HepG2 (cell line): ENCODE data around the gene UQCRC2. TPM values are rescaled to one million over a fixed set of nuclear protein-coding genes. Genes with fewer than 3 reads are reported as not detected.

Source experiments
- ATAD3A ChIP-seq: sonication (generic); formaldehyde crosslinking; IDR thresholded peaks from 2 replicates; pipeline ENCODE4 v1.4.0; 2020; ENCODE audit warnings: missing genetic modification reagents
- BRD4 ChIP-seq: sonication (generic); formaldehyde crosslinking; IDR thresholded peaks from 2 replicates; pipeline ENCODE4 v1.4.0; 2020; ENCODE audit warnings: missing genetic modification reagents
- CC2D1A ChIP-seq: sonication (generic); formaldehyde crosslinking; IDR thresholded peaks from 2 replicates; pipeline ENCODE4 v1.8.1; 2023; ENCODE audit warnings: mild to moderate bottlenecking, missing genetic modification reagents
- ELF1 ChIP-seq: sonication (generic); formaldehyde crosslinking; IDR thresholded peaks from 2 replicates; pipeline ENCODE4 v1.4.0; 2020; ENCODE audit warnings: missing genetic modification reagents
- ESRRA ChIP-seq: sonication (generic); formaldehyde crosslinking; IDR thresholded peaks from 2 replicates; pipeline ENCODE4 v1.5.1; 2020; ENCODE audit warnings: mild to moderate bottlenecking, low read depth, missing genetic modification reagents
- GABPB1 ChIP-seq: IDR thresholded peaks from 2 replicates; pipeline ENCODE4 v1.6.1; 2016; ENCODE audit warnings: mild to moderate bottlenecking, missing genetic modification reagents, moderate library complexity, missing compliant biosample characterization
- GTF2F1 ChIP-seq: fragments of 150-350 bp; IDR thresholded peaks from 2 replicates; pipeline ENCODE4 v1.6.1; 2014; ENCODE audit warnings: low read length
- JUNB ChIP-seq: sonication (generic); formaldehyde crosslinking; IDR thresholded peaks from 2 replicates; pipeline ENCODE4 v1.8.0; 2022; ENCODE audit warnings: missing genetic modification reagents, mild to moderate bottlenecking, borderline replicate concordance
- NR2F6 ChIP-seq, 2 experiments: IDR thresholded peaks; 2 replicates each; pipeline ENCODE4 v1.6.1; 2016; ENCODE audit warnings: antibody characterized with exemption in 1 of 2, mild to moderate bottlenecking in 1 of 2
- PCBP1 ChIP-seq: fragments of 200-400 bp; formaldehyde crosslinking; IDR thresholded peaks from 2 replicates; pipeline ENCODE4 v1.6.1; 2017; ENCODE audit warnings: mild to moderate bottlenecking, low read depth, low read length, borderline replicate concordance
- RAD21 ChIP-seq: fragments of 450-650 bp; formaldehyde crosslinking; IDR thresholded peaks from 2 replicates; pipeline ENCODE4 v1.5.0; 2020; ENCODE audit warnings: mild to moderate bottlenecking
- REST ChIP-seq, 2 experiments: IDR thresholded peaks; 2 replicates each; pipeline ENCODE4 v1.6.1; 2011 to 2012; ENCODE audit warnings: low read length in 2 of 2, borderline replicate concordance in 1 of 2, low read depth in 1 of 2, mild to moderate bottlenecking in 1 of 2, moderate library complexity in 1 of 2
- SAP130 ChIP-seq: IDR thresholded peaks from 2 replicates; pipeline ENCODE4 v1.6.1; 2016; ENCODE audit warnings: low read depth
- TFDP2 ChIP-seq: sonication (generic); formaldehyde crosslinking; IDR thresholded peaks from 2 replicates; pipeline ENCODE4 v1.4.0; 2020; ENCODE audit warnings: missing genetic modification reagents
- ZBTB33 ChIP-seq: sonication (generic); formaldehyde crosslinking; IDR thresholded peaks from 2 replicates; pipeline ENCODE4 v1.4.0; 2020; ENCODE audit warnings: missing genetic modification reagents
- ZBTB39 ChIP-seq: sonication (generic); formaldehyde crosslinking; IDR thresholded peaks from 2 replicates; pipeline ENCODE4 v1.5.0; 2020; ENCODE audit warnings: missing genetic modification reagents
- ZBTB7B ChIP-seq: sonication (generic); formaldehyde crosslinking; IDR thresholded peaks from 2 replicates; pipeline ENCODE4 v1.4.0; 2020; ENCODE audit warnings: missing genetic modification reagents
- ZNF558 ChIP-seq: sonication (generic); formaldehyde crosslinking; IDR thresholded peaks from 2 replicates; pipeline ENCODE4 v1.9.0; 2022; ENCODE audit warnings: mild to moderate bottlenecking, missing genetic modification reagents, borderline replicate concordance
- polyA plus RNA-seq, 8 experiments: library from polyadenylated mRNA; depleted of rRNA in 3 of 8; stranded (reverse) in 7 of 8; unstranded in 1 of 8; fragments of >200 nt; fragmentation: Illumina TruSeq in 4 of 8; extraction: Trizol in 4 of 8; gene quantifications; 2 replicates each; pipeline versions ENCODE4 v1.2.1 to v1.2.3, GENCODE V29; 2011 to 2016; ENCODE audit warnings: low read depth in 4 of 8, missing spikeins in 1 of 8, mixed read lengths in 1 of 8; ENCODE audit not compliant: insufficient read depth in 1 of 8
- total RNA-seq, 5 experiments: library from RNA; depleted of rRNA; stranded (reverse); fragments of >200 nt; fragmentation: Illumina TruSeq; extraction: Trizol; gene quantifications; 2 replicates each; pipeline ENCODE4 v1.2.3, GENCODE V29; 2016; ENCODE audit warnings: low read depth in 1 of 5

Gene UQCRC2
- total and polyA plus RNA-seq, 2 of the 13 experiments (the other 11 are each of a cell fraction or from before 2014, with no cell fraction given): 442 to 536 TPM

- TF ChIP-seq ZBTB39 (CRISPR knock-in tag): no peak
- no peak; the same call in 1 of the 2 replicates for TF ChIP-seq NR2F6 (IDR thresholded peaks at IDR 0.05)
- TF ChIP-seq NR2F6 (CRISPR knock-in tag; IDR thresholded peaks at IDR 0.05): peak; percentile 47
- no peak for TF ChIP-seq JUNB (CRISPR knock-in tag)
- no peak for TF ChIP-seq BRD4 (CRISPR knock-in tag)
- TF ChIP-seq ZBTB7B (CRISPR knock-in tag): peak; percentile 13; the same call in 1 of the 2 replicates
- no peak for TF ChIP-seq GABPB1 (CRISPR knock-in tag)
- no peak for TF ChIP-seq CC2D1A (CRISPR knock-in tag)
- no peak for TF ChIP-seq ZBTB33 (CRISPR knock-in tag)
- no peak for TF ChIP-seq GTF2F1
- no peak for TF ChIP-seq REST (IDR thresholded peaks at IDR 0.05; ENCODE audit: borderline replicate concordance in 1 of 2, low read depth in 1 of 2, low read length in 2 of 2)
- no peak for TF ChIP-seq ESRRA (CRISPR knock-in tag)
- no peak for TF ChIP-seq ZNF558 (CRISPR knock-in tag)
- no peak for TF ChIP-seq ELF1 (CRISPR knock-in tag)
- TF ChIP-seq ATAD3A (CRISPR knock-in tag): no peak
- no peak for TF ChIP-seq PCBP1
- TF ChIP-seq SAP130 (CRISPR knock-in tag): peak; percentile 89
- peak; percentile 41; the same call in 1 of the 2 replicates for TF ChIP-seq RAD21 (CRISPR knock-in tag)
- TF ChIP-seq TFDP2 (CRISPR knock-in tag): no peak
Observed at GRCh38 chr16:21952040-21952792, 945 bp upstream of the UQCRC2 start (continued).
